ENCODE measurements around the gene TNFRSF9. TPM values are rescaled to one million over a fixed set of nuclear protein-coding genes. Genes with fewer than 3 reads are reported as not detected.

The TNFRSF9 gene
- total RNA-seq, 1 experiment from 2014 or later: 0.07 TPM

GRCh38 chr1:7878027-7878426, 62.6 kb downstream of the TNFRSF9 start:
- no peak for DNase-seq (ENCODE audit: extremely low read depth, low read depth)

GRCh38 chr1:7873801-7874795, 66.5 kb downstream of the TNFRSF9 start:
- DNase-seq (ENCODE audit: extremely low read depth, low read depth): no peak

GRCh38 chr1:7871136-7871535, 69.5 kb downstream of the TNFRSF9 start:
- no peak for DNase-seq (ENCODE audit: extremely low read depth, low read depth)

- DNase-seq (ENCODE audit: extremely low read depth, low read depth): no peak
Measured at GRCh38 chr1:7869136-7869920, 71.3 kb downstream of the TNFRSF9 start.

GRCh38 chr1:7868070-7868780, 72.4 kb downstream of the TNFRSF9 start:
- DNase-seq (ENCODE audit: extremely low read depth, low read depth): no peak

- no peak for DNase-seq (ENCODE audit: extremely low read depth, low read depth)
Measured at GRCh38 chr1:7865978-7866377, 74.7 kb downstream of the TNFRSF9 start.

Small RNAs within 50 kb of the gene (small RNA-seq; reads per million reads assigned to genes)
- gene RF00019: 0 reads per million in 2 experiments

Other genes with a start within 250 kb of the TNFRSF9 start
- gene VAMP3, start 169.5 kb downstream of the TNFRSF9 start, total RNA-seq (2014; rRNA removed; shearing (Covaris generic)): 56.9 and 59.0 TPM in 2 replicates
- 0.92 TPM in 2 replicates for gene PER3, start 156.5 kb downstream of the TNFRSF9 start, total RNA-seq (2014; rRNA removed; shearing (Covaris generic))
- gene UTS2, start 87.8 kb downstream of the TNFRSF9 start, total RNA-seq (2014; rRNA removed; shearing (Covaris generic)): not detected in 2 replicates
- 230 and 257 TPM in 2 replicates for gene PARK7, start 20.9 kb upstream of the TNFRSF9 start, total RNA-seq (2014; rRNA removed; shearing (Covaris generic))
- 97.4 and 105 TPM in 2 replicates for gene ERRFI1, start 85.5 kb upstream of the TNFRSF9 start, total RNA-seq (2014; rRNA removed; shearing (Covaris generic))

Data from NCI-H460 (cell line).